ENCODE results near the gene ENDOD1.

Gene ENDOD1

DNA sequence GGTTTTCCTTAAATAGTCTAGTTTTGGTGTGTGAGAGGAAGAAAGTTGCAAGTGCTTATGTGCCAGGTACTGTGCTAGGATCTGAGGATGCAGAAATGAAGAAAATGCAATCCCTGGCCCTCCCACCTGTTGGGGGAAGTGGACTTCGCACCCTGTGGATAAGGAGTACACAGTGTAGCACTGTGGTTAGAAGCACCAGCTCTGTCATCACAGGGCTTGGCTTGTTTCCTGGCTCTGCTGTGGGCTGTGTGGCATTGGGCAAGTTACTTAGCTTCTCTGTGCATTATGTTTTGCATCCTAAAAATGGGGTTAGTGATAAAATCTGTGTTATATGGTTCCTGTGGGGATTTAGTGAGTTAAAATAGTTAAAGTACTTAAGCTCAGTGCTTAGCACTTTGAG lies 68.2 kb downstream of the ENDOD1 start:
- Histone ChIP-seq H3K27ac (ENCODE audit: insufficient read depth, low read depth, low read length, poor library complexity, severe bottlenecking) (no peak overlapping the region), H3K27me3 (ENCODE audit: control insufficient read depth, insufficient read depth, low read length, poor library complexity, severe bottlenecking) (no peaks in the 10 kb centered on the region), H3K4me1 (ENCODE audit: control insufficient read depth, insufficient read depth, low read length) (no peaks in the 10 kb centered on the region), H3K9me3 (ENCODE audit: control insufficient read depth, low read length) (no peaks in the 10 kb centered on the region), H3K4me3 (ENCODE audit: insufficient read depth, low read depth, low read length) (no peak overlapping the region), H3K36me3 (ENCODE audit: control insufficient read depth, insufficient read depth, low read length) (no peaks in the 10 kb centered on the region)
- 92% methylated on average over 1 of the region's 1 CpG for WGBS, 2 experiments

DNA sequence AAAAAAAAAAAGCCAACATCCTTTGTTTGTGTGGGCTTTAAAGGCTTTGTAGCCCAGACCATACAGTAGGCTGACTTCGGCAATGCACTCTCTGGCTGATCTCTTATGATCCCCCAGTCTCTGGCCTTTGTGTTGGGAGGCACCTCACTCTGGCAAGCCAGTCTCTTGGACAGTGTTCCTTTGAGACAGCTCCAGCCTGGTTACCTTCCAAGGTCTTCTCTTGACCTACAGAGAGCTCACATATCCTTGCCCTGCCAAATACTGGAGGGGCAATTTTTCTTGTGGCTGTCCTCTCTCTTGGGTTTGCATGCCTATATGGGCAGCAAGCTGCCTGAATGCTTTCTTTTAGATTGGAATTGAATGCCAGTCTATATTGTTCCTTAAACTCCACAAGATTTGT lies 71.6 kb downstream of the ENDOD1 start:
- Histone ChIP-seq H3K9me3 (ENCODE audit: control insufficient read depth, low read length) (no peaks in the 10 kb centered on the region), H3K27ac (ENCODE audit: insufficient read depth, low read depth, low read length, poor library complexity, severe bottlenecking) (no peak overlapping the region), H3K36me3 (ENCODE audit: control insufficient read depth, insufficient read depth, low read length) (no peaks in the 10 kb centered on the region), H3K27me3 (ENCODE audit: control insufficient read depth, insufficient read depth, low read length, poor library complexity, severe bottlenecking) (no peaks in the 10 kb centered on the region), H3K4me3 (ENCODE audit: insufficient read depth, low read depth, low read length) (no peak overlapping the region), H3K4me1 (ENCODE audit: control insufficient read depth, insufficient read depth, low read length) (no peaks in the 10 kb centered on the region)
- WGBS, 2 experiments: 83 to 90% methylated on average over 1 of the region's 1 CpG

DNA sequence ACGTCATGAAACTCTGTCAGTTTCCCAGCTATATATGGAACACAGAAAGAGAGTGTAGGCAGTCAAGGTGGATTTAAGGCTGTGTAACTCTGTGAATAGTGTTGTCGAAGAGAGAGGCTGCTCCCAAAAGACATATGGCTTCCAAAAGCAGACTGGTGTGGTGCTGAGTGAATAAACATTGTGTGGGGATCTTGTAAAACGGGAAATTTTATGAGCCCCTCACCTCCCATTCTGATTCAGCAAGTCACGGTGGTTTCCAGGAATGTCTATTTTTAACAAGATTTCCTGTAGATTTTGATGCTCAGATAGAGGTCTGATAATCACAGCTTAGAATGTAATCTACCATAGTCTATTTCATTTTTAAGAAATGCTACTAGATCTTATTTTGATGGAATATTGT lies 73.5 kb downstream of the ENDOD1 start:
- no peaks in the 10 kb centered on the region for H3K36me3 ChIP-seq (ENCODE audit: control insufficient read depth, insufficient read depth, low read length)
- H3K27ac ChIP-seq (ENCODE audit: insufficient read depth, low read depth, low read length, poor library complexity, severe bottlenecking): no peak overlapping the region
- no peaks in the 10 kb centered on the region for H3K27me3 ChIP-seq (ENCODE audit: control insufficient read depth, insufficient read depth, low read length, poor library complexity, severe bottlenecking)
- no peaks in the 10 kb centered on the region for H3K4me1 ChIP-seq (ENCODE audit: control insufficient read depth, insufficient read depth, low read length)
- 88 to 92% methylated on average over 3 to 4 of the region's 4 CpGs for WGBS, 2 experiments
- no peaks in the 10 kb centered on the region for H3K9me3 ChIP-seq (ENCODE audit: control insufficient read depth, low read length)
- H3K4me3 ChIP-seq (ENCODE audit: insufficient read depth, low read depth, low read length): no peak overlapping the region

DNA sequence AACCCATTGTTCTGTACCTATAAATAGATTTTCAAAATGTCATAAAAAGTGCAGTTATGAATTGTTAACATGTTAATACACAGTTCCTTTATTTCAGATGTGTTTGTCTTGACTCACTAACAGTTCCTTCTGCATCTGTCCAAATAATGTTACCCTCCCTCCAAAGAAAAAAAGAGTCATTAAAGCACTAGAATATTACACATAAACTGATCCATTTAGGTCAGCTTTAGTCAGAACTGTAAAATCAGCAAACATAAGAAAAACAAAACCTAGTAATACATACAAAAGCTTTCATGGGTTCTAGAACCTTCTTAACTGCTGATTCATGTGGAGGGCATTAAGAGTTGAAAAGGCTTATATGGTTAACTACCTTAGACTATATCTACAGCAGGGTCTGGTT lies 76.0 kb downstream of the ENDOD1 start:
- H3K4me1 ChIP-seq (ENCODE audit: control insufficient read depth, insufficient read depth, low read length): no peaks in the 10 kb centered on the region
- H3K27me3 ChIP-seq (ENCODE audit: control insufficient read depth, insufficient read depth, low read length, poor library complexity, severe bottlenecking): no peaks in the 10 kb centered on the region
- H3K27ac ChIP-seq (ENCODE audit: insufficient read depth, low read depth, low read length, poor library complexity, severe bottlenecking): no peak overlapping the region
- H3K4me3 ChIP-seq (ENCODE audit: insufficient read depth, low read depth, low read length): no peak overlapping the region
- peaks cover 6% of the 10 kb centered on the region for H3K36me3 ChIP-seq (ENCODE audit: control insufficient read depth, insufficient read depth, low read length)
- no peaks in the 10 kb centered on the region for H3K9me3 ChIP-seq (ENCODE audit: control insufficient read depth, low read length)

DNA sequence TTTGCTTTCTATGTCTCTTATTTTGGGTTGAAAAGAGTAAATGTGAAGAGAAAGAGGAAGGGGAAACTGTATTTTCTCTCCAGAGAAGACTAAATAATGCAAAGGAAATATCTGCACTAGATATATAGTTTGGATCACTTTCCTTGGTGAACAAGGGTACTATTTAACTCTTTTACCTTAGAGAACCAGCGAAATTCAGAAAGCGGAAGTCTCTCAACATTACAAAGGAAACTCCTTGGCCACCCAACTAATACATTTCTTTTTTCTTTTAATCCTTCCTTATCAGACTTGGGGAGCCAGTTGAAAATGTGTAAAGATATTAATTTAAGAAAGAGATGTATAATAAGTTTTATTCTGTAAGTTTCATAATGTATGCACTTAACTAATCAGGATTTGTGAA lies 77.1 kb downstream of the ENDOD1 start:
- no peaks in the 10 kb centered on the region for H3K27me3 ChIP-seq (ENCODE audit: control insufficient read depth, insufficient read depth, low read length, poor library complexity, severe bottlenecking)
- H3K4me3 ChIP-seq (ENCODE audit: insufficient read depth, low read depth, low read length): no peak overlapping the region
- no peaks in the 10 kb centered on the region for H3K4me1 ChIP-seq (ENCODE audit: control insufficient read depth, insufficient read depth, low read length)
- no peaks in the 10 kb centered on the region for H3K9me3 ChIP-seq (ENCODE audit: control insufficient read depth, low read length)
- WGBS, 2 experiments: 87 to 100% methylated on average over 2 of the region's 2 CpGs
- H3K27ac ChIP-seq (ENCODE audit: insufficient read depth, low read depth, low read length, poor library complexity, severe bottlenecking): no peak overlapping the region
- H3K36me3 ChIP-seq (ENCODE audit: control insufficient read depth, insufficient read depth, low read length): peaks cover 6% of the 10 kb centered on the region

DNA sequence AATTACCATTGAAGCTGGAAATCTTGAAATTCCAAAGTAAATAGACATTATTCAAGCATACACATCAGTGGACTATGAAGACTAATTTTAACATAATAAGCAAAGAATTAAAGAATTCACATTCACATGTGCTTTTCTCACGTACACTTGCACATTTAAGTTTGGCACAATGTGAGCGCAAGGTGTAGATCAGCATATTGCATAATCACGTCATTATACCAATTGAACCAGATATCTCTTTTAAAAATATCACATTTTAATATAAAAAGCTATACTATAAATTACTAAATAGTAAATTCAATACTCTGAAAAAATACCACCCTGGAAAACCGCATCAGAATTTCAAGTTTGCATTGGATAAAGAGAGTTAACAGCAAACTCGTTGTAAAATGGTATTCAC lies 80.6 kb downstream of the ENDOD1 start:
- Histone ChIP-seq H3K27me3 (ENCODE audit: control insufficient read depth, insufficient read depth, low read length, poor library complexity, severe bottlenecking) (no peaks in the 10 kb centered on the region), H3K27ac (ENCODE audit: insufficient read depth, low read depth, low read length, poor library complexity, severe bottlenecking) (no peak overlapping the region), H3K4me3 (ENCODE audit: insufficient read depth, low read depth, low read length) (no peak overlapping the region), H3K9me3 (ENCODE audit: control insufficient read depth, low read length) (no peaks in the 10 kb centered on the region), H3K4me1 (ENCODE audit: control insufficient read depth, insufficient read depth, low read length) (no peaks in the 10 kb centered on the region), H3K36me3 (ENCODE audit: control insufficient read depth, insufficient read depth, low read length) (peaks cover 21% of the 10 kb centered on the region)
- 94 to 99% methylated on average over 4 to 5 of the region's 5 CpGs for WGBS, 2 experiments

DNA sequence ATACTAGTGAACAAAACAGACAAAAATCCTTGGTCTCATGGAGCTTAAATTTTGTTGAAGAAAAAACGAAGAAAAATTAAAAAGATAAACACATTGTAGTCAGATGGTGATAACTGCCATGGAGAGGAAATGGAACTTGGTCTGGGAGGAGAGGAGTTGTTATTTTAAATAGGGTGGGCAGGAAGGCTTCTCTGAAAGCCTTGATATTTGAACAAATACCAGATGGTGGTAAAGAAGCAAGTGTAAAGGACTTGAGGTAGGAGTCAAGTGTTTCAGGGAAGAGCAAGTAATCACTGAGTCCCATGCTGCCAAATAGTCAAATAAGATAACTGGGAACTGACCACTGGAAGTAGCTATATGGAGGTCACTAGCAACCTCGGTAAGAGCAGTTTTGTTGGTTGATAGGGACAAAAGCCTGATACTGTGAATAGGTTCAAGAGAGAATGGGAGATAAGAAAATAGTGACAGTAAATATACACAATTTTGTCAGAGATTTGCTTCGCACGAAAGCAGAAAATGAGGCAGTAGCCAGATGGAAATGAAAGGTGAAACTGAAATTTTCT lies 86.3 kb downstream of the ENDOD1 start:
- Histone ChIP-seq H3K27ac (ENCODE audit: insufficient read depth, low read depth, low read length, poor library complexity, severe bottlenecking) (no peak overlapping the region), H3K27me3 (ENCODE audit: control insufficient read depth, insufficient read depth, low read length, poor library complexity, severe bottlenecking) (no peaks in the 10 kb centered on the region), H3K4me3 (ENCODE audit: insufficient read depth, low read depth, low read length) (no peak overlapping the region), H3K9me3 (ENCODE audit: control insufficient read depth, low read length) (no peaks in the 10 kb centered on the region), H3K4me1 (ENCODE audit: control insufficient read depth, insufficient read depth, low read length) (no peaks in the 10 kb centered on the region), H3K36me3 (ENCODE audit: control insufficient read depth, insufficient read depth, low read length) (peaks cover 48% of the 10 kb centered on the region)
- WGBS, 2 experiments: 91 to 94% methylated on average over 4 of the region's 4 CpGs
